ENCODE results near the gene ZDHHC19.

DNA sequence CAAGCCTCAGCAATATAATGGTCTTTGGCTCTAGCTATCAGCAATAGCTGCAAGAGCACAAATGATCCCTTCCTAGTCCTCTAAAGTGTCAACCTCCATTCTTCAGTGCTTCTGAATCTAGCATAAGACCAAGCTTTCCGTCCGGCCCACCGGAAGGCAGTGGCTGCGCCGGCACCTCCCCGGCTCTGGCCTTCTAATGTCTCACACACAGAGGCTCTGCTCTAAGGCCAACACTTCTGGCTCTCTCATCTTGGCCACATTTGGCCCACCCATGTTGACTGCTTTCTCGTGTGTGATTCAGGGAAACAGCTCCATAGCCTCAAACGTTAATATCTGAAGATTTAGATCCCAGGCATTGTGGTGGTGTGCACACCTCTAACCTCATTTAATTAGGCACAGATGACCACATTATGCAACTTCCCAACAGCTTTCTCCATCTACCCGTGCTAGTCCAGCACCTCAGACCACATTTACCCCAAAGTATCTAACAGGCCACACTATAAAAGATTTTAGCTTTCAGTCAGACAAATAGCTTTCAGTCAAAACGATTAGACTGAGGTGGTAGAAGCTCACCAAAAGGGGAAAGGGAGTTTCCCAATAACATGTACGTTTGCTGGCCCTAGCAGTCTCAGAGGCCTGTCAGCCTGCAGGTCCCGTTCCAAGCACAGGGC lies 24.4 kb upstream of the ZDHHC19 start:
- TF ChIP-seq, protein P1, sequence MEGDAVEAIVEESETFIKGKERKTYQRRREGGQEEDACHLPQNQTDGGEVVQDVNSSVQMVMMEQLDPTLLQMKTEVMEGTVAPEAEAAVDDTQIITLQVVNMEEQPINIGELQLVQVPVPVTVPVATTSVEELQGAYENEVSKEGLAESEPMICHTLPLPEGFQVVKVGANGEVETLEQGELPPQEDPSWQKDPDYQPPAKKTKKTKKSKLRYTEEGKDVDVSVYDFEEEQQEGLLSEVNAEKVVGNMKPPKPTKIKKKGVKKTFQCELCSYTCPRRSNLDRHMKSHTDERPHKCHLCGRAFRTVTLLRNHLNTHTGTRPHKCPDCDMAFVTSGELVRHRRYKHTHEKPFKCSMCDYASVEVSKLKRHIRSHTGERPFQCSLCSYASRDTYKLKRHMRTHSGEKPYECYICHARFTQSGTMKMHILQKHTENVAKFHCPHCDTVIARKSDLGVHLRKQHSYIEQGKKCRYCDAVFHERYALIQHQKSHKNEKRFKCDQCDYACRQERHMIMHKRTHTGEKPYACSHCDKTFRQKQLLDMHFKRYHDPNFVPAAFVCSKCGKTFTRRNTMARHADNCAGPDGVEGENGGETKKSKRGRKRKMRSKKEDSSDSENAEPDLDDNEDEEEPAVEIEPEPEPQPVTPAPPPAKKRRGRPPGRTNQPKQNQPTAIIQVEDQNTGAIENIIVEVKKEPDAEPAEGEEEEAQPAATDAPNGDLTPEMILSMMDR (IDR thresholded peaks at IDR 0.05) = no peak
- TF ChIP-seq POLR2A (IDR thresholded peaks at IDR 0.05) = no peak

Data from thyroid gland (tissue), 4 donors.